Activated naive CD4-positive, alpha-beta T cell treated with anti-CD3 and anti-CD28 coated beads for 36 hours (primary cell): ENCODE data around the gene PCDH9. TPM values are rescaled to one million over a fixed set of nuclear protein-coding genes. Genes with fewer than 3 reads are reported as not detected.

ENCODE experiments used
- CTCF ChIA-PET: fragments of 350-600 bp; sonication (Branson Sonifier 250); formaldehyde crosslinking; loops from one replicate; lab custom pipeline; 2021; ENCODE audit warnings: antibody characterized with exemption; lab: Charles Lee
- DNase-seq: peaks from one replicate; pipeline ENCODE4 v3.0.0-alpha.2; 2020
- H3K27ac Mint-ChIP-seq: one replicate; pipeline ENCODE4 v1.8.0; 2021; ENCODE audit warnings: mild to moderate bottlenecking, mixed read lengths
- H3K27me3 Mint-ChIP-seq: one replicate; pipeline ENCODE4 v1.8.0; 2021; ENCODE audit warnings: low read depth, mixed read lengths
- H3K36me3 Mint-ChIP-seq: one replicate; pipeline ENCODE4 v1.8.0; 2021; ENCODE audit warnings: low read depth, mixed read lengths
- H3K4me1 Mint-ChIP-seq: one replicate; pipeline ENCODE4 v1.8.0; 2021; ENCODE audit warnings: low read depth, mixed read lengths
- H3K4me3 Mint-ChIP-seq: one replicate; pipeline ENCODE4 v1.8.0; 2021; ENCODE audit warnings: mild to moderate bottlenecking, moderate library complexity, mixed read lengths
- H3K9me3 Mint-ChIP-seq: one replicate; pipeline ENCODE4 v1.8.0; 2021; ENCODE audit warnings: mixed read lengths
- intact Hi-C: fragments of 100-400 bp; cut with micrococcal nuclease; formaldehyde crosslinking; loops from one replicate; pipeline ENCODE4 v1.15.1; 2023
- total RNA-seq, 2 experiments: library from RNA; stranded (reverse); gene quantifications; one replicate each; pipeline ENCODE4 v1.2.3, GENCODE V29; 2021

Gene PCDH9
- total RNA-seq, 2 experiments from 2014 or later = 0.10 to 0.15 TPM

- CTCF ChIA-PET = no interaction called here
- intact Hi-C loops = no loop called here
- no peak overlapping the region for H3K27ac Mint-ChIP-seq
- no peaks in the 10 kb centered on the region for H3K27me3 Mint-ChIP-seq
- no peaks in the 10 kb centered on the region for H3K4me1 Mint-ChIP-seq
- no peaks in the 10 kb centered on the region for H3K36me3 Mint-ChIP-seq
- H3K9me3 Mint-ChIP-seq = peaks cover 8% of the 10 kb centered on the region
- DNase-seq = no peak
- no peak overlapping the region for H3K4me3 Mint-ChIP-seq
Observed at GRCh38 chr13:66879988-66880387, 350.1 kb downstream of the PCDH9 start.

GRCh38 chr13:66875264-66875663 lies 354.9 kb downstream of the PCDH9 start:
- Mint-ChIP-seq H3K9me3 (peaks cover 10% of the 10 kb centered on the region), H3K36me3 (no peaks in the 10 kb centered on the region), H3K27ac (no peak overlapping the region), H3K4me3 (no peak overlapping the region), H3K27me3 (no peaks in the 10 kb centered on the region), H3K4me1 (no peaks in the 10 kb centered on the region)
- CTCF ChIA-PET = no interaction called here
- DNase-seq = no peak
- intact Hi-C loops = no loop called here

GRCh38 chr13:66864627-66865026 lies 365.5 kb downstream of the PCDH9 start:
- Mint-ChIP-seq H3K36me3 (no peaks in the 10 kb centered on the region), H3K4me1 (no peaks in the 10 kb centered on the region), H3K4me3 (no peak overlapping the region), H3K9me3 (peaks cover 2% of the 10 kb centered on the region), H3K27ac (no peak overlapping the region), H3K27me3 (no peaks in the 10 kb centered on the region)
- DNase-seq = no peak
- intact Hi-C loops = no loop called here
- CTCF ChIA-PET = no interaction called here

GRCh38 chr13:66860878-66861417 lies 369.2 kb downstream of the PCDH9 start:
- H3K9me3 Mint-ChIP-seq = peaks cover 2% of the 10 kb centered on the region
- H3K4me1 Mint-ChIP-seq = no peaks in the 10 kb centered on the region
- H3K36me3 Mint-ChIP-seq = no peaks in the 10 kb centered on the region
- CTCF ChIA-PET = no interaction called here
- DNase-seq = no peak
- H3K27me3 Mint-ChIP-seq = no peaks in the 10 kb centered on the region
- H3K4me3 Mint-ChIP-seq = no peak overlapping the region
- H3K27ac Mint-ChIP-seq = no peak overlapping the region
- intact Hi-C loops = no loop called here

GRCh38 chr13:66859934-66860877 lies 369.9 kb downstream of the PCDH9 start:
- CTCF ChIA-PET = no interaction called here
- Mint-ChIP-seq H3K27me3 (no peaks in the 10 kb centered on the region), H3K4me1 (no peaks in the 10 kb centered on the region), H3K27ac (no peak overlapping the region), H3K4me3 (no peak overlapping the region), H3K9me3 (no peaks in the 10 kb centered on the region), H3K36me3 (no peaks in the 10 kb centered on the region)
- intact Hi-C loops = no loop called here
- DNase-seq = no peak

- Mint-ChIP-seq H3K27ac (no peak overlapping the region), H3K4me1 (no peaks in the 10 kb centered on the region), H3K9me3 (no peaks in the 10 kb centered on the region), H3K27me3 (no peaks in the 10 kb centered on the region), H3K4me3 (no peak overlapping the region), H3K36me3 (no peaks in the 10 kb centered on the region)
- CTCF ChIA-PET = no interaction called here
- no peak for DNase-seq
- intact Hi-C loops = no loop called here
Observed at GRCh38 chr13:66859078-66859477, 371.1 kb downstream of the PCDH9 start.

GRCh38 chr13:66858163-66858562 lies 372.0 kb downstream of the PCDH9 start:
- intact Hi-C loops = no loop called here
- DNase-seq = no peak

GRCh38 chr13:66855131-66855530 lies 375.0 kb downstream of the PCDH9 start:
- intact Hi-C loops = no loop called here
- Mint-ChIP-seq H3K36me3 (no peaks in the 10 kb centered on the region), H3K9me3 (no peaks in the 10 kb centered on the region), H3K27me3 (no peaks in the 10 kb centered on the region), H3K27ac (no peak overlapping the region), H3K4me1 (no peaks in the 10 kb centered on the region), H3K4me3 (no peak overlapping the region)
- DNase-seq = no peak
- CTCF ChIA-PET = no interaction called here

More at GRCh38 chr13:66858163-66858562, 372.0 kb downstream of the PCDH9 start:
- Mint-ChIP-seq H3K4me1 (no peaks in the 10 kb centered on the region), H3K36me3 (no peaks in the 10 kb centered on the region), H3K4me3 (no peak overlapping the region), H3K9me3 (no peaks in the 10 kb centered on the region), H3K27ac (no peak overlapping the region), H3K27me3 (no peaks in the 10 kb centered on the region)
- CTCF ChIA-PET = no interaction called here

- Mint-ChIP-seq H3K9me3 (peaks cover 1% of the 10 kb centered on the region), H3K4me3 (no peak overlapping the region), H3K27ac (no peak overlapping the region), H3K36me3 (no peaks in the 10 kb centered on the region), H3K4me1 (no peaks in the 10 kb centered on the region), H3K27me3 (no peaks in the 10 kb centered on the region)
- no peak for DNase-seq
- intact Hi-C loops = no loop called here
- CTCF ChIA-PET = interaction anchor here (0.6 kb wide), 1 partner anchor 24 kb away, joined by 3 read pairs; no protein-coding TSS in a partner anchor
Observed at GRCh38 chr13:66853564-66853963, 376.6 kb downstream of the PCDH9 start.

GRCh38 chr13:66849706-66850105 lies 380.4 kb downstream of the PCDH9 start:
- H3K27ac Mint-ChIP-seq = no peak overlapping the region
- H3K9me3 Mint-ChIP-seq = peaks cover 1% of the 10 kb centered on the region
- intact Hi-C loops = no loop called here
- H3K27me3 Mint-ChIP-seq = no peaks in the 10 kb centered on the region
- H3K4me1 Mint-ChIP-seq = no peaks in the 10 kb centered on the region
- CTCF ChIA-PET = no interaction called here
- DNase-seq = no peak
- H3K36me3 Mint-ChIP-seq = no peaks in the 10 kb centered on the region
- H3K4me3 Mint-ChIP-seq = no peak overlapping the region

- Mint-ChIP-seq H3K27ac (no peak overlapping the region), H3K9me3 (peaks cover 1% of the 10 kb centered on the region), H3K36me3 (no peaks in the 10 kb centered on the region), H3K27me3 (no peaks in the 10 kb centered on the region), H3K4me3 (no peak overlapping the region), H3K4me1 (no peaks in the 10 kb centered on the region)
- DNase-seq = no peak
- CTCF ChIA-PET = no interaction called here
- intact Hi-C loops = no loop called here
Observed at GRCh38 chr13:66847541-66847940, 382.6 kb downstream of the PCDH9 start.

GRCh38 chr13:66845393-66845792 lies 384.7 kb downstream of the PCDH9 start:
- no peaks in the 10 kb centered on the region for H3K4me1 Mint-ChIP-seq
- intact Hi-C loops = no loop called here

GRCh38 chr13:66844933-66845332 lies 385.2 kb downstream of the PCDH9 start:
- Mint-ChIP-seq H3K27ac (no peak overlapping the region), H3K4me1 (no peaks in the 10 kb centered on the region), H3K36me3 (no peaks in the 10 kb centered on the region), H3K4me3 (no peak overlapping the region), H3K27me3 (no peaks in the 10 kb centered on the region), H3K9me3 (peaks cover 1% of the 10 kb centered on the region)
- no peak for DNase-seq
- CTCF ChIA-PET = no interaction called here
- intact Hi-C loops = no loop called here

More at GRCh38 chr13:66845393-66845792, 384.7 kb downstream of the PCDH9 start:
- no peaks in the 10 kb centered on the region for H3K27me3 Mint-ChIP-seq
- no peak overlapping the region for H3K4me3 Mint-ChIP-seq
- H3K9me3 Mint-ChIP-seq = peaks cover 1% of the 10 kb centered on the region
- DNase-seq = no peak
- H3K36me3 Mint-ChIP-seq = no peaks in the 10 kb centered on the region
- no peak overlapping the region for H3K27ac Mint-ChIP-seq
- CTCF ChIA-PET = interaction anchor here (0.6 kb wide), 2 partner anchors 15 to 494 kb away, joined by 3 read pairs; no protein-coding TSS in a partner anchor
